ENCODE measurements around the gene ZNF831. TPM values are rescaled to one million over a fixed set of nuclear protein-coding genes. Genes with fewer than 3 reads are reported as not detected.

Gene ZNF831
- total RNA-seq, result not detected in 2 replicates

GRCh38 chr20:59163631-59164530 lies at the start of gene ZNF831:
Gene ZNF831, plus strand, starts transcription at chr20:59163821. Its CDS starts 27,199 bp downstream, at chr20:59191020.

GRCh38 chr20:59300333-59301081 lies 136.9 kb downstream of the ZNF831 start, which contains the start of gene EDN3:
Gene EDN3, plus strand, starts transcription at chr20:59300611. Its CDS starts 202 bp downstream, at chr20:59300813.

Other genes with a start within 250 kb of the ZNF831 start
- gene NELFCD, start 182.6 kb upstream of the ZNF831 start, total RNA-seq, result 48.3 and 67.6 TPM in 2 replicates
- 192 and 224 TPM in 2 replicates for gene CTSZ, start 156.6 kb upstream of the ZNF831 start, total RNA-seq
- gene TUBB1, start 144.4 kb upstream of the ZNF831 start, total RNA-seq, result not detected in 2 replicates
- 19.9 and 21.3 TPM in 2 replicates for gene ATP5F1E, start 131.5 kb upstream of the ZNF831 start, total RNA-seq
- 55.2 and 64.6 TPM in 2 replicates for gene PRELID3B, start 121.0 kb upstream of the ZNF831 start, total RNA-seq
- not detected in 2 replicates for gene EDN3, start 136.8 kb downstream of the ZNF831 start, total RNA-seq